GM13977 (cell line): Measurements from ENCODE around the gene NHS.

ENCODE experiments used
- DNase-seq: peaks from one replicate; pipeline ENCODE4 v3.0.0; 2012; ENCODE audit warnings: low spot score
- CTCF ChIP-seq: IDR thresholded peaks from 2 replicates; pipeline ENCODE4 v1.5.1; 2012; ENCODE audit warnings: mild to moderate bottlenecking, control low read depth; ENCODE audit not compliant: insufficient read depth; ENCODE audit errors: extremely low read depth, missing control alignments
- in situ Hi-C: fragments of 300-500 bp; cut with MboI; formaldehyde crosslinking; loops from one replicate; pipeline ENCODE4 v1.12.0; 2022; ENCODE audit warnings: low sequenced_read_pairs, low pct_unique_long_range_greater_than_20kb, mixed read lengths, inconsistent platforms; ENCODE audit not compliant: unreplicated experiment

The NHS gene

GRCh38 chrX:17608888-17609287 is 233.9 kb downstream of the NHS start:
- no peak for TF ChIP-seq CTCF
- in situ Hi-C loops: no loop called here
- DNase-seq: no peak

GRCh38 chrX:17610788-17611187 is 235.8 kb downstream of the NHS start:
- no peak for DNase-seq
- TF ChIP-seq CTCF: no peak
- in situ Hi-C loops: no loop called here

- no peak for DNase-seq
- no peak for TF ChIP-seq CTCF
- in situ Hi-C loops: no loop called here
Observed at GRCh38 chrX:17613979-17614588, 239.1 kb downstream of the NHS start.

GRCh38 chrX:17616936-17617335 is 241.9 kb downstream of the NHS start:
- no peak for DNase-seq
- in situ Hi-C loops: no loop called here
- no peak for TF ChIP-seq CTCF

GRCh38 chrX:17617806-17618205 is 242.8 kb downstream of the NHS start:
- DNase-seq: no peak
- TF ChIP-seq CTCF: no peak
- in situ Hi-C loops: no loop called here

GRCh38 chrX:17621566-17622270 is 246.7 kb downstream of the NHS start:
- DNase-seq: no peak
- no peak for TF ChIP-seq CTCF
- in situ Hi-C loops: no loop called here
